ENCODE data around the gene ANKRA2.
"Not testable (repeated sequence)": the region's sequence is repeated elsewhere in the genome, so short reads cannot be mapped to it uniquely, and the experiment has no call there.

The ANKRA2 gene

GRCh38 chr5:73545403-73545779 lies 20.0 kb downstream of the ANKRA2 start:
- no peak for DNase-seq (ENCODE audit: low read depth)

- DNase-seq (ENCODE audit: low read depth): no peak
These were observed 20.7 kb downstream of the ANKRA2 start for GRCh38 chr5:73544429-73545402.

- no peak for DNase-seq (ENCODE audit: low read depth)
These were observed 23.4 kb downstream of the ANKRA2 start for GRCh38 chr5:73542020-73542419.

- DNase-seq (ENCODE audit: low read depth): no peak
These were observed 25.2 kb downstream of the ANKRA2 start for GRCh38 chr5:73540192-73540591.

DNA sequence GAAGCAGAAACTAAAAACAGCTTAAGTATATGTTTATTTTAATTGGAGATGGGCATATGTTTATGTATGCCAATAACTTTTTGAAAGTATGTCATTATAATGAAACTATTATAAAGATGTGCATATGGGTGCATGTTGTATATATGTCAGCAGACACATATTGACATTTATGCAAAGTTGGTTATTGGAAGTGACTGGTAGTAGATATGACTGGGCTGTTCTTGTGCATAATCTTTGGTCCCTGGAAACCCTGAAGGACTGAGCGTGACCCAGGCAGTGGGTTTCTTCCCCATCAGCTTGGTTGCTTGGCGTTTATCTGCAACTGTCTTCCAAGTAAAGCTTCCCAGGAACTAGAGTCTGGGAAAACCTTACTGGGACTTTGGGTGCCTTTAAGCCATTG lies 25.7 kb downstream of the ANKRA2 start:
- DNase-seq (ENCODE audit: low read depth): no peak

DNA sequence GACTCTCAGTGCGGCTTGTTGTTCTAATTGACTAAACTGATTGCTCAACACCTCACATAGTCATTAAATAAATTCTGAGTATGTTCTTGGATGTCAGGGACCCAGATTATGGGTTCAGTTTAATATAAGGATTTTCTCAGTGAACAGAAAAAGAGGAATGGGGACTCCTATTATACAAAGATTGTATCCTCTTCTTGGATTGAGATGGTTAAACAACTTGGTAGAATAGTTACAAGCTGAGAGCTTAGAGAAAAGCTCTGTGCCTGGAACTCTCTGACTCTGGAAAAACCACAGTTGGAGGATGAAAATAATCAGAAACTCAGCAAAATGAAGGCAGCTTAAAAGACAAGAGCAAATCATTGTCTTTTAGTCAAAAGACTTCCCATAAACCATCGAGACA lies 30.5 kb downstream of the ANKRA2 start:
- no peak for DNase-seq (ENCODE audit: low read depth)

GRCh38 chr5:73534011-73534644 lies 31.3 kb downstream of the ANKRA2 start:
- DNase-seq (ENCODE audit: low read depth): no peak

GRCh38 chr5:73532195-73532594 lies 33.2 kb downstream of the ANKRA2 start:
- DNase-seq (ENCODE audit: low read depth): no peak

DNA sequence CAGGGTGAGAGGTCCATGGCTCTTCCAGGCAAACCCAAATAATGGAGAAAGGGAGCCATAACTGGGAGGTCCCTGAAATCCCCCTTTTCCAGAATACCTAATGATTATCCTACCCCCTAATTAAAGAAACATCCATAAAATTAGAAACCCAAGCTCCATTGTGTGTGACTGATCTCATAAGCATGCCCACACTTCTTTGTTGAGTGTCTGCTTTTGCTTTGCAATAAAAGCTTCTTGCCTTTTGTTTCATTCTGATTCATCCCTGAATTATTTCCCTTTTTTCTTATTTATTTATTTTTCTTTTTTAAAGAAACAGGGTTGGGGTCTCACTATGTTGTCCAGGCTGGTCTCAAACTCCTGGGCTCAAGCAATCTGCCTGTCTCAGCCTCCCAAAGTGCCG lies 34.1 kb downstream of the ANKRA2 start:
- no peak for DNase-seq (ENCODE audit: low read depth)

DNA sequence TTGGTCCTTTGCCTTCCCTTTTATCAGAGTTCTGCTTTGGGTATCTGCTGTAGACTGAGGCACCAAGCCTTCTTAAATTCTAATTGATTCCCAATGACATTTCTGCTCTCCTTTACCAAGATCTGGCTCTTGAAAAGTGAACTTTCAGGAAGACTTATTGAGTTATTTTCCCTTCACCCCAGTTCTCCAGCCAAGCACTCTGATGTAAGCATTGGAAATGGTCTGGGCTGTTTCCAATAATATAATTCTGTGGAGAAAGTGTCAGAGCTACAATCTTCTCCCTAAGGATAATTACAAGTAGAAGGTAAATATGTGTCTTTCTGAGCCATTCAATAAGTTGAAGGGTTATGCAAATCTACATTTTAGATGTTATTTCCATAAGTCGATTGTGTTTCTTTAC lies 36.4 kb downstream of the ANKRA2 start:
- no peak for DNase-seq (ENCODE audit: low read depth)

DNA sequence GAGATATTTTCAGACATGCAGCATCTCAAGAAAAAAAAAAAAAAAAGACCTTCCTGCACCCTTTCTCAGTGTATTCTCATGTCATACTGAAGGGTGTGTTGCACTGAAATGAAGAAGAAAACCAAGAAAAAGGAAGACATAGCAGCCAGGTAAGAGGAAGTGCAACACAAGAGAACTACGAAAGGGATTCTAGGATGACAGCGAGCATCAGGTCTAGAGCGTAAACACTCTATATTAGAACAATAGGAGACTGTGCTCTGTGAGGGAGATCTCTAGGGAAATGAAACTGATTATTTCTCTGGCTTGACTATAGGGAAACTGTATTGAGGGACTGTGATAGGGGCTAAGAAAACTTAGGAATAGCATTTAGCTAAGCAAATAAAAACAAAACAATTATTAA lies 37.2 kb downstream of the ANKRA2 start:
- DNase-seq (ENCODE audit: low read depth): no peak

- no peak for DNase-seq (ENCODE audit: low read depth)
These were observed 39.7 kb downstream of the ANKRA2 start for GRCh38 chr5:73525606-73526203.

DNA sequence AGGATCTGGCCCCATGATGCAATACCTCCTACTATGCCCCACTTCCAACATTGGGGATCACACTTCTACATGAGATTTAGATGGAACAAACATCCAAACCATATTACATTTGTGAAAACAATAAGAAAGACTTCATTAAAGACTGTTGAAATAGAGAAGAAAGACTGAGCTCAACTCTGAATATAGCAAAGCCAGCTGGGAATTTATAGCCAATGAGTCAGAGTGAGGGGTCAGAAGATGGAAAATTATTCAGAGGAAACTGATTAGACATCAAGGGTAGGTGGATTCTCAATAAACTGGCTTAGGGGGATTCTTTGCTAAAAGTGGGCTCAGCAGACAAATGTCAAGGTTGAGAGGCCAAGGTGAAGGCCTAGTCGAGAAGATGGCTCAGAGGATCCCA lies 41.6 kb downstream of the ANKRA2 start:
- DNase-seq (ENCODE audit: low read depth): no peak

DNA sequence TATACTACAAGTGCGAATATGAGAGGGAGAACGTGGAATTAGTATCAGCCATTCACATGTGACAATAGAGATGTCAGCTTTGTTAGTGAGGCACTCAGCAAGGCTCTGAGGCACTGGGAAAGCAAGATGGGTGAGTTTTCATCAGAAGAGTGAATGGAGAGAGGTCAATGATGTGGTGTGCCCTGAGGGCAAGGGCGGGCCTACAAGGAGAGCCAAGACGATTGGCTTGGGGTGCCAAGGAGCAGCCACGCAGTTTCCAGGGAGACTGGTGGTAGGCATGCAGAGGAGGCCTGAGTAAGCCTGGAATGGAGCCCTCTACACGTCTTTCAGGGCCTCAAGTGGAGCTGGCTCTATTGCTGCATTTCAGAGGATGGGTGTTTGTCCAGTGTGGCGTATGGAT lies 42.5 kb downstream of the ANKRA2 start:
- no peak for DNase-seq (ENCODE audit: low read depth)

DNA sequence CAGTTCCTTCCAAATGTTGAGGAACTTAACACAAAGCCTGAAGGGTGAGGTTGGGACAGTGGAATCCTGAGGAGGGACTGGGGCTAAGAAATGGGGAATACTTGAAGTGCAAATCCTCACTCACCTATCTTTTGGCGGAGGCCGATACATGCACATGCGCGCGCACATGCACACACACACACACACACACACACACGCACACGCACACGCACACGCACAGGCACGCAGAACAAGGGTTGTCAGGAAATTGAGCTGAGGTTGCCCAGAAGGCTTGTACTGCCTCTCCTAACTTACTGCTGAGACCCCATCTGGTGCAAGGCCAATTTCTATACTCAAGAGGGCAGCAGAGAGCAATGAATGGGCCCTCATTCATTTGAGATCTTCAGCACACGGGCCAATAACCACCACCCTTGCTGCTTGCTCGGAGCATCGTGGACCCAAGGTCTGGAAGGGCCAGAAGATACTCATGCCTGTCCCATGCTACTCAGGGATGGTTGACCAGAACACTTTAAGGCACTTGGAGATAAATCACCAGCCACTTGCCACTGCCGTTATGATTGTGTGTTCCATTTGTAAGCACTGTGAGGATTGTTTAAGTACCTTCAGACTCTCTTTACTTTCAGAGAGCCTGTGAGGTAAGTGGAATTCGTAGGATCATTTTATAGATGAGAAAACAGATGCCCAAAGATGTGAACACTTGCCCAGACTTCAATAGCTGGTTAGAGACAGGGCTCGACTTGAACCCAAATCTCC lies 45.7 kb downstream of the ANKRA2 start:
- peak; percentile 56 for DNase-seq (ENCODE audit: low read depth)

- no peak for DNase-seq (ENCODE audit: low read depth)
These were observed 50.2 kb downstream of the ANKRA2 start for GRCh38 chr5:73515232-73515631.

DNA sequence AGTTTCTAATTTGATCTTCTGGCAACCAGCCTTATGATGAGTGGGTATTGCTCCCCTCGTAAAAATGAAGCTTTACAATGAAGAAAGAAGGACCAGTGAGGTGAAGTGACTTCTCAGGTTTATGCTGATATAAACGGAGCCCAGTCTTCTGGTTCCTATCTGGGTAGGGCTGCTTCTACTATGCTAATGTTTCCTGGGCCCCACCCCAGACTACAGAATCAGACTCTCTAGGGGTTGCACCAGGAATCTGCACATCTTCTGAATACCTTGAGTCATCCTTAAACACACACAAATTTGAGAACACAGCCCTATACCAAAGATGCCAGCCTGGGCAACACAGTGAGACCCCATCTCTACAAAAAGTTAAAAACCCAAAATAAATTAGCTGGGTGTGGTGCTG lies 51.0 kb downstream of the ANKRA2 start:
- DNase-seq (ENCODE audit: low read depth): no peak

DNA sequence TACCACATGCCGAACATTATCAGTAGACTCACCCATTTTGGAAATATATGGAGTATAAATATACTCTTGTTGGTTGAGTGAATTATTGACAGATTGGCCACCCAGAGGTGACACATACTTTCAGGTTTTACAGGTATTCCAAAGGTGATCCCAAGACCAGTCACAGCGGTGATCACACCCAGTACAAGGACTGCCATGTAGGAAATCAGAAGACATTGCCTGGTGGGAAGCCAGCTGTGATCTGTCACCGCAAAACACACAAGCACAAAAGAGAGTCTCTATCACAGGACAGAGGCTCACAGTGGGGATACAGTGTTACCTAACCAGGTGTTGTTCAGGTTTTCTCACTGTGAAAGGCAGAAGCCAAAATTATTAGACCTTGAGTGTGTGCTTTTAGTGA lies 51.4 kb downstream of the ANKRA2 start:
- no peak for DNase-seq (ENCODE audit: low read depth)

GRCh38 chr5:73508521-73508920 lies 56.9 kb downstream of the ANKRA2 start:
- DNase-seq (ENCODE audit: low read depth): not testable (repeated sequence)

- DNase-seq (ENCODE audit: low read depth): no peak
These were observed 58.4 kb downstream of the ANKRA2 start for GRCh38 chr5:73507062-73507461.

GRCh38 chr5:73506459-73506955 lies 58.9 kb downstream of the ANKRA2 start:
- DNase-seq (ENCODE audit: low read depth): no peak
